GM12875 (cell line): ENCODE results near the gene NCOR1.

Experiments used
- H3K4me3 ChIP-seq: one replicate; pipeline ENCODE4 v1.5.1; 2011; ENCODE audit warnings: low read depth, low read length, control low read depth
- CTCF ChIP-seq: IDR thresholded peaks from 2 replicates; pipeline ENCODE4 v1.5.1; 2011; ENCODE audit warnings: low read depth, mild to moderate bottlenecking, control low read depth, inconsistent platforms, low read length, moderate library complexity, borderline replicate concordance; ENCODE audit not compliant: insufficient read depth

NCOR1 gene

GRCh38 chr17:16135461-16135860 lies 79.9 kb downstream of the NCOR1 start:
- TF ChIP-seq CTCF, result no peak
- no peak overlapping the region for H3K4me3 ChIP-seq

- TF ChIP-seq CTCF, result no peak
- H3K4me3 ChIP-seq, result no peak overlapping the region
Observed at GRCh38 chr17:16131593-16131992, 83.7 kb downstream of the NCOR1 start.

- H3K4me3 ChIP-seq, result no peak overlapping the region
- no peak for TF ChIP-seq CTCF
Observed at GRCh38 chr17:16129441-16130205, 85.7 kb downstream of the NCOR1 start.

GRCh38 chr17:16123531-16123930 lies 91.8 kb downstream of the NCOR1 start:
- TF ChIP-seq CTCF, result no peak
- no peak overlapping the region for H3K4me3 ChIP-seq

GRCh38 chr17:16122697-16123434 lies 92.5 kb downstream of the NCOR1 start:
- H3K4me3 ChIP-seq, result no peak overlapping the region
- no peak for TF ChIP-seq CTCF

GRCh38 chr17:16121915-16122314 lies 93.4 kb downstream of the NCOR1 start:
- no peak overlapping the region for H3K4me3 ChIP-seq
- no peak for TF ChIP-seq CTCF

GRCh38 chr17:16120937-16121336 lies 94.4 kb downstream of the NCOR1 start:
- no peak for TF ChIP-seq CTCF

More at GRCh38 chr17:16120937-16121336, 94.4 kb downstream of the NCOR1 start:
- H3K4me3 ChIP-seq, result no peak overlapping the region
